LNCaP clone FGC (cell line): ENCODE measurements around the gene EIF3I.

Experiments used
- DNase-seq: peaks from one replicate; pipeline ENCODE4 v3.0.0-alpha.2; 2011; ENCODE audit warnings: low read depth
- H3K4me3 ChIP-seq: 2 replicates; pipeline ENCODE4 v1.5.1; 2011; ENCODE audit warnings: mild to moderate bottlenecking, low read depth, low read length, control low read depth
- CTCF ChIP-seq: IDR thresholded peaks from 2 replicates; pipeline ENCODE4 v1.5.1; 2012; ENCODE audit warnings: mild to moderate bottlenecking; ENCODE audit not compliant: control insufficient read depth, insufficient read depth; ENCODE audit errors: extremely low read depth

EIF3I gene

GRCh38 chr1:32181065-32181464, 41.1 kb upstream of the EIF3I start:
- peak overlapping the region; percentile 71 for H3K4me3 ChIP-seq
- no peak for TF ChIP-seq CTCF
- no peak for DNase-seq

GRCh38 chr1:32181563-32181962, 40.6 kb upstream of the EIF3I start:
- TF ChIP-seq CTCF = no peak
- H3K4me3 ChIP-seq = no peak overlapping the region

GRCh38 chr1:32182060-32182459, 40.1 kb upstream of the EIF3I start:
- no peak for TF ChIP-seq CTCF
- H3K4me3 ChIP-seq = no peak overlapping the region

More at GRCh38 chr1:32181563-32181962, 40.6 kb upstream of the EIF3I start:
- DNase-seq = no peak

GRCh38 chr1:32184650-32185049, 37.6 kb upstream of the EIF3I start:
- TF ChIP-seq CTCF = no peak
- H3K4me3 ChIP-seq = no peak overlapping the region
- DNase-seq = no peak

More at GRCh38 chr1:32182060-32182459, 40.1 kb upstream of the EIF3I start:
- no peak for DNase-seq

- H3K4me3 ChIP-seq = no peak overlapping the region
- DNase-seq = no peak
- no peak for TF ChIP-seq CTCF
Observed at GRCh38 chr1:32186077-32186476, 36.1 kb upstream of the EIF3I start.

GRCh38 chr1:32186491-32186890, 35.7 kb upstream of the EIF3I start:
- H3K4me3 ChIP-seq = no peak overlapping the region
- no peak for TF ChIP-seq CTCF
- no peak for DNase-seq

- no peak for DNase-seq
- no peak for TF ChIP-seq CTCF
- no peak overlapping the region for H3K4me3 ChIP-seq
Observed at GRCh38 chr1:32187850-32188249, 34.4 kb upstream of the EIF3I start.
